HepG2 (cell line): Measurements from ENCODE around the gene FOSB. TPM values are rescaled to one million over a fixed set of nuclear protein-coding genes. Genes with fewer than 3 reads are reported as not detected.

Source experiments
- CBX2 ChIP-seq, 2 experiments: fragments of 200-600 bp in 1 of 2; sonication (generic); formaldehyde crosslinking in 1 of 2; IDR thresholded peaks; 2 replicates each; pipeline versions ENCODE4 v1.7.0 to v1.8.1; 2018 to 2022; ENCODE audit warnings: low read depth in 2 of 2, low read length in 1 of 2, mild to moderate bottlenecking in 1 of 2, missing genetic modification reagents in 1 of 2
- CREB1 ChIP-seq, 2 experiments: fragments of 450-650 bp in 1 of 2; IDR thresholded peaks; 2 replicates each; pipeline ENCODE4 v1.6.1; 2016 to 2017; ENCODE audit warnings: control low read depth in 1 of 2, mild to moderate bottlenecking in 1 of 2, missing compliant biosample characterization in 1 of 2, missing genetic modification characterization in 1 of 2
- ELF4 ChIP-seq: sonication (generic); formaldehyde crosslinking; IDR thresholded peaks from 2 replicates; pipeline ENCODE4 v1.5.0; 2020; ENCODE audit warnings: missing genetic modification reagents, mild to moderate bottlenecking, moderate library complexity, borderline replicate concordance
- HNF4A ChIP-seq: sonication (generic); formaldehyde crosslinking; IDR thresholded peaks from 2 replicates; pipeline ENCODE4 v1.4.0; 2020; ENCODE audit warnings: missing genetic modification reagents
- KDM2A ChIP-seq: sonication (generic); formaldehyde crosslinking; IDR thresholded peaks from 2 replicates; pipeline ENCODE4 v1.4.0; 2020; ENCODE audit warnings: low read depth, missing genetic modification reagents, borderline replicate concordance
- KLF11 ChIP-seq: IDR thresholded peaks from 2 replicates; pipeline ENCODE4 v1.6.1; 2016; ENCODE audit warnings: missing compliant biosample characterization
- KLF12 ChIP-seq: sonication (generic); formaldehyde crosslinking; IDR thresholded peaks from 2 replicates; pipeline ENCODE4 v1.4.0; 2020; ENCODE audit warnings: missing genetic modification reagents, borderline replicate concordance
- MEIS1 ChIP-seq: sonication (generic); formaldehyde crosslinking; IDR thresholded peaks from 2 replicates; pipeline ENCODE4 v1.9.0; 2021; ENCODE audit warnings: mild to moderate bottlenecking, missing genetic modification reagents, moderate library complexity, borderline replicate concordance
- MIER2 ChIP-seq: IDR thresholded peaks from 2 replicates; pipeline ENCODE4 v1.6.1; 2016; ENCODE audit warnings: missing biosample characterization, missing genetic modification reagents
- MXI1 ChIP-seq: IDR thresholded peaks from 3 replicates; pipeline ENCODE4 v1.6.1; 2012; ENCODE audit warnings: low read depth, low read length, inconsistent platforms, borderline replicate concordance
- NKX3-1 ChIP-seq: sonication (generic); formaldehyde crosslinking; IDR thresholded peaks from 2 replicates; pipeline ENCODE4 v1.5.0; 2020; ENCODE audit warnings: missing genetic modification reagents
- ZC3H13 ChIP-seq: sonication (generic); formaldehyde crosslinking; IDR thresholded peaks from 2 replicates; pipeline ENCODE4 v1.8.1; 2023; ENCODE audit warnings: mild to moderate bottlenecking, missing genetic modification reagents, moderate library complexity
- ZFP1 ChIP-seq: IDR thresholded peaks from 2 replicates; pipeline ENCODE4 v1.6.1; 2016
- ZFX ChIP-seq: sonication (generic); formaldehyde crosslinking; IDR thresholded peaks from 2 replicates; pipeline ENCODE4 v1.4.0; 2020; ENCODE audit warnings: mild to moderate bottlenecking, low read depth, missing genetic modification reagents, moderate library complexity
- ZFYVE20 ChIP-seq: sonication (generic); formaldehyde crosslinking; IDR thresholded peaks from 2 replicates; pipeline ENCODE4 v1.8.0; 2023; ENCODE audit warnings: low read depth, mild to moderate bottlenecking, moderate library complexity, missing genetic modification reagents, borderline replicate concordance
- ZNF235 ChIP-seq: sonication (generic); formaldehyde crosslinking; IDR thresholded peaks from 2 replicates; pipeline ENCODE4 v1.8.1; 2023; ENCODE audit warnings: mild to moderate bottlenecking, missing genetic modification reagents, borderline replicate concordance
- ZNF282 ChIP-seq: fragments of 450-650 bp; IDR thresholded peaks from 2 replicates; pipeline ENCODE4 v1.6.1; 2018; ENCODE audit not compliant: partially characterized antibody
- ZNF383 ChIP-seq: sonication (generic); formaldehyde crosslinking; IDR thresholded peaks from 2 replicates; pipeline ENCODE4 v1.4.0; 2020; ENCODE audit warnings: missing genetic modification reagents, mild to moderate bottlenecking, borderline replicate concordance
- ZNF530 ChIP-seq: sonication (generic); formaldehyde crosslinking; IDR thresholded peaks from 2 replicates; pipeline ENCODE4 v1.5.0; 2020; ENCODE audit warnings: low read depth, mild to moderate bottlenecking, missing genetic modification reagents
- ZNF556 ChIP-seq: sonication (generic); formaldehyde crosslinking; IDR thresholded peaks from 2 replicates; pipeline ENCODE4 v1.4.0; 2020; ENCODE audit warnings: mild to moderate bottlenecking, missing genetic modification reagents, borderline replicate concordance
- polyA plus RNA-seq, 8 experiments: library from polyadenylated mRNA; depleted of rRNA in 3 of 8; stranded (reverse) in 7 of 8; unstranded in 1 of 8; fragments of >200 nt; fragmentation: Illumina TruSeq in 4 of 8; extraction: Trizol in 4 of 8; gene quantifications; 2 replicates each; pipeline versions ENCODE4 v1.2.1 to v1.2.3, GENCODE V29; 2011 to 2016; ENCODE audit warnings: low read depth in 4 of 8, missing spikeins in 1 of 8, mixed read lengths in 1 of 8; ENCODE audit not compliant: insufficient read depth in 1 of 8
- total RNA-seq, 5 experiments: library from RNA; depleted of rRNA; stranded (reverse); fragments of >200 nt; fragmentation: Illumina TruSeq; extraction: Trizol; gene quantifications; 2 replicates each; pipeline ENCODE4 v1.2.3, GENCODE V29; 2016; ENCODE audit warnings: low read depth in 1 of 5
- TF ChIP-seq, protein P1 (sequence below): sonication (generic); formaldehyde crosslinking; IDR thresholded peaks from 2 replicates; pipeline ENCODE4 v1.5.1; 2020; ENCODE audit warnings: missing genetic modification reagents, mild to moderate bottlenecking, borderline replicate concordance
- TF ChIP-seq, protein P2 (sequence below): sonication (generic); formaldehyde crosslinking; IDR thresholded peaks from 2 replicates; pipeline ENCODE4 v1.4.0; 2020; ENCODE audit warnings: missing genetic modification reagents
- TF ChIP-seq, protein P3 (sequence below): sonication (generic); formaldehyde crosslinking; IDR thresholded peaks from 2 replicates; pipeline ENCODE4 v1.4.0; 2020; ENCODE audit warnings: mild to moderate bottlenecking, missing genetic modification reagents

The FOSB gene
- total and polyA plus RNA-seq, 2 of the 13 experiments (the other 11 are each of a cell fraction or from before 2014, with no cell fraction given) = 2.8 to 6.0 TPM

DNA sequence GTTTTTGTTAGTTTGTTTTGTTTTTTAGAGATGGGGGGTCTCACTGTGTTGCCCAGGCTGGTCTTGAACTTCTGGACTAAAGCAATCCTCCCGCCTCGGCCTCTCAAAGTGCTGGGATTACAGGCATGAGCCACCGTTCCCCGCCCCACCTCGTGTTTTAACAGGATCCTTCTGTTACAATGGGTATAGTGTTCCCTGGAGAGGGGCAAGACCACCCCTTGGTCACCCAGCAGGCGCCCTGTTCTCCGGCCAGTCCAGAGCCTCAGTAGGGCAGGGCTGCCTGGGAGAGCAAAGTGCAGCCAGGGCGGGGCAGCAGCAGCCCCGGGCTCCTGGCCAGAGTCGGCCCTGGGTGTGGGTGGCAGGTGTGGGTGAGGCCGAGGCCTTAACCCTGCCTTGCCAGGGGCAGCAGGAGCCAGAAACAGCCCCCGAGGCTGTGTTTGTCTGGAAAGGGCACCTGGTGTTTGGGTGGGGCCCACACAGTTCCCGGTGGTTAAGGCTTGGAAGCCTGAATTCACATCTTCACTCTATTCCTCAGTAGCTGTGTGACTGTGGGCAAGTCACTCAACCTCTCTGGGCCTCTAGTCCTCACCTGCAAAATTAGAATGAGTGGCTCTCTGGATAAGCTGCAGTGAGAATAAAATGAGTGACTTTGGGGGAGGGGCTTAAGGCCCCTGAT, 46.7 kb downstream of the FOSB start (continued):
- TF ChIP-seq ZNF235 (CRISPR knock-in tag) (no peak), KDM2A (CRISPR knock-in tag) (no peak; the same call in 1 of the 2 replicates), ZNF530 (no peak), HNF4A (CRISPR knock-in tag) (peak; percentile 94), ZFX (CRISPR knock-in tag) (no peak; the same call in 1 of the 2 replicates), CREB1 (IDR thresholded peaks at IDR 0.05) (no peak), CREB1 (CRISPR knock-in tag; IDR thresholded peaks at IDR 0.05) (no peak), KLF11 (CRISPR knock-in tag) (peak; percentile 81; the same call in 1 of the 2 replicates), ELF4 (no peak), ZNF556 (CRISPR knock-in tag) (no peak), ZNF282 (no peak), ZNF383 (CRISPR knock-in tag) (no peak), MIER2 (CRISPR knock-in tag) (no peak), MXI1 (no peak; the same call in 2 of the 3 replicates), ZFP1 (CRISPR knock-in tag) (peak; percentile 49; the same call in 1 of the 2 replicates), MEIS1 (CRISPR knock-in tag) (no peak), CBX2 (IDR thresholded peaks at IDR 0.05; ENCODE audit: low read depth, low read length) (no peak), CBX2 (CRISPR knock-in tag; IDR thresholded peaks at IDR 0.05; ENCODE audit: low read depth) (no peak), ZFYVE20 (CRISPR knock-in tag) (no peak), KLF12 (CRISPR knock-in tag) (peak; percentile 69; the same call in 1 of the 2 replicates), NKX3-1 (no peak), ZC3H13 (peak; percentile 60; the same call in 1 of the 2 replicates)
- TF ChIP-seq, protein P1, sequence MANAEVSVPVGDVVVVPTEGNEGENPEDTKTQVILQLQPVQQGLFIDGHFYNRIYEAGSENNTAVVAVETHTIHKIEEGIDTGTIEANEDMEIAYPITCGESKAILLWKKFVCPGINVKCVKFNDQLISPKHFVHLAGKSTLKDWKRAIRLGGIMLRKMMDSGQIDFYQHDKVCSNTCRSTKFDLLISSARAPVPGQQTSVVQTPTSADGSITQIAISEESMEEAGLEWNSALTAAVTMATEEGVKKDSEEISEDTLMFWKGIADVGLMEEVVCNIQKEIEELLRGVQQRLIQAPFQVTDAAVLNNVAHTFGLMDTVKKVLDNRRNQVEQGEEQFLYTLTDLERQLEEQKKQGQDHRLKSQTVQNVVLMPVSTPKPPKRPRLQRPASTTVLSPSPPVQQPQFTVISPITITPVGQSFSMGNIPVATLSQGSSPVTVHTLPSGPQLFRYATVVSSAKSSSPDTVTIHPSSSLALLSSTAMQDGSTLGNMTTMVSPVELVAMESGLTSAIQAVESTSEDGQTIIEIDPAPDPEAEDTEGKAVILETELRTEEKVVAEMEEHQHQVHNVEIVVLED (CRISPR knock-in tag) = peak; percentile 31; the same call in 1 of the 2 replicates
- TF ChIP-seq, protein P2, sequence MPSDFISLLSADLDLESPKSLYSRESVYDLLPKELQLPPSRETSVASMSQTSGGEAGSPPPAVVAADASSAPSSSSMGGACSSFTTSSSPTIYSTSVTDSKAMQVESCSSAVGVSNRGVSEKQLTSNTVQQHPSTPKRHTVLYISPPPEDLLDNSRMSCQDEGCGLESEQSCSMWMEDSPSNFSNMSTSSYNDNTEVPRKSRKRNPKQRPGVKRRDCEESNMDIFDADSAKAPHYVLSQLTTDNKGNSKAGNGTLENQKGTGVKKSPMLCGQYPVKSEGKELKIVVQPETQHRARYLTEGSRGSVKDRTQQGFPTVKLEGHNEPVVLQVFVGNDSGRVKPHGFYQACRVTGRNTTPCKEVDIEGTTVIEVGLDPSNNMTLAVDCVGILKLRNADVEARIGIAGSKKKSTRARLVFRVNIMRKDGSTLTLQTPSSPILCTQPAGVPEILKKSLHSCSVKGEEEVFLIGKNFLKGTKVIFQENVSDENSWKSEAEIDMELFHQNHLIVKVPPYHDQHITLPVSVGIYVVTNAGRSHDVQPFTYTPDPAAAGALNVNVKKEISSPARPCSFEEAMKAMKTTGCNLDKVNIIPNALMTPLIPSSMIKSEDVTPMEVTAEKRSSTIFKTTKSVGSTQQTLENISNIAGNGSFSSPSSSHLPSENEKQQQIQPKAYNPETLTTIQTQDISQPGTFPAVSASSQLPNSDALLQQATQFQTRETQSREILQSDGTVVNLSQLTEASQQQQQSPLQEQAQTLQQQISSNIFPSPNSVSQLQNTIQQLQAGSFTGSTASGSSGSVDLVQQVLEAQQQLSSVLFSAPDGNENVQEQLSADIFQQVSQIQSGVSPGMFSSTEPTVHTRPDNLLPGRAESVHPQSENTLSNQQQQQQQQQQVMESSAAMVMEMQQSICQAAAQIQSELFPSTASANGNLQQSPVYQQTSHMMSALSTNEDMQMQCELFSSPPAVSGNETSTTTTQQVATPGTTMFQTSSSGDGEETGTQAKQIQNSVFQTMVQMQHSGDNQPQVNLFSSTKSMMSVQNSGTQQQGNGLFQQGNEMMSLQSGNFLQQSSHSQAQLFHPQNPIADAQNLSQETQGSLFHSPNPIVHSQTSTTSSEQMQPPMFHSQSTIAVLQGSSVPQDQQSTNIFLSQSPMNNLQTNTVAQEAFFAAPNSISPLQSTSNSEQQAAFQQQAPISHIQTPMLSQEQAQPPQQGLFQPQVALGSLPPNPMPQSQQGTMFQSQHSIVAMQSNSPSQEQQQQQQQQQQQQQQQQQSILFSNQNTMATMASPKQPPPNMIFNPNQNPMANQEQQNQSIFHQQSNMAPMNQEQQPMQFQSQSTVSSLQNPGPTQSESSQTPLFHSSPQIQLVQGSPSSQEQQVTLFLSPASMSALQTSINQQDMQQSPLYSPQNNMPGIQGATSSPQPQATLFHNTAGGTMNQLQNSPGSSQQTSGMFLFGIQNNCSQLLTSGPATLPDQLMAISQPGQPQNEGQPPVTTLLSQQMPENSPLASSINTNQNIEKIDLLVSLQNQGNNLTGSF (CRISPR knock-in tag) = no peak
- TF ChIP-seq, protein P3, sequence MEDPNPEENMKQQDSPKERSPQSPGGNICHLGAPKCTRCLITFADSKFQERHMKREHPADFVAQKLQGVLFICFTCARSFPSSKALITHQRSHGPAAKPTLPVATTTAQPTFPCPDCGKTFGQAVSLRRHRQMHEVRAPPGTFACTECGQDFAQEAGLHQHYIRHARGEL (CRISPR knock-in tag) = no peak
